Suprapubic skin (tissue), 4 donors: ENCODE results near the gene SLK.

Experiments used
- CTCF ChIP-seq, 2 donors: fragments of 200-600 bp in 1 of 2; fragments of 450-650 bp in 1 of 2; sonication (generic) in 1 of 2; IDR thresholded peaks; one replicate each; pipeline ENCODE4 v1.5.1; 2016 to 2019; ENCODE audit warnings: antibody characterized with exemption in 2 of 2, mild to moderate bottlenecking in 1 of 2, moderate library complexity in 1 of 2
- EP300 ChIP-seq: sonication (generic); formaldehyde crosslinking; IDR thresholded peaks from one replicate; pipeline ENCODE4 v1.6.1; 2017; ENCODE audit warnings: antibody characterized with exemption
- POLR2A ChIP-seq, 2 donors: fragments of 450-650 bp; IDR thresholded peaks; one replicate each; pipeline ENCODE4 v1.6.1; 2017; ENCODE audit warnings: antibody characterized with exemption in 2 of 2, mild to moderate bottlenecking in 2 of 2, moderate library complexity in 2 of 2
- POLR2AphosphoS5 ChIP-seq, 3 donors: sonication (generic); formaldehyde crosslinking; IDR thresholded peaks; one replicate each; pipeline ENCODE4 v1.6.1; 2017; ENCODE audit warnings: antibody characterized with exemption in 3 of 3

DNA sequence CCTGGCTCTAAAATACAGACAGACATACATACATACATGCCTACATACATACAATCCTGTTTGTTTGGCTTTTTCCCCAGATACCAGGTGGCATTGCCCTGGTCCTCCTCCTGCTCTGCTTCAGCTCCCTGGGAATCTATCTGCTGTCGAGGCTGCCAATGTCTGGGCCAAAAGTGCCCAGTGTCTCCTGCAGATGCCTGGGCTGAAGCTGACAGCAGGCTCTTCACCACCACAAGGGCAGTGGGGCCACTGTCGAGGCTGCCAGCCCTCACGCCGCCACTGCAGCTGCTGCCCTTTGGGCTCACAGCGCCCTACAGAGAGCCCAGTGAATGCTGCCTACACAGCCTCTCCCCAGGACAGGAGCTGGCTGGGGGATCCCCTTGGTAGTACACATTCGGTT lies 30.9 kb upstream of the SLK start:
- TF ChIP-seq POLR2A (IDR thresholded peaks at IDR 0.05) (no peak), CTCF (IDR thresholded peaks at IDR 0.05) (no peak), EP300 (no peak), POLR2AphosphoS5 (IDR thresholded peaks at IDR 0.05) (no peak)
